RWPE1 (cell line): ENCODE data around the gene RPN2.

Source experiments
- CTCF ChIA-PET: fragments of 350-600 bp; sonication (Branson Sonifier 250); formaldehyde crosslinking; extraction: SDS; loops from one replicate; lab custom pipeline; 2021; lab: Yijun Ruan, JAX
- POLR2A ChIA-PET: fragments of 400-600 bp; formaldehyde crosslinking; extraction: SDS; loops from one replicate; lab custom pipeline; 2020; ENCODE audit warnings: antibody characterized with exemption; ENCODE audit not compliant: low non-redundant PET; lab: Yijun Ruan, JAX
- DNase-seq: peaks from one replicate; pipeline ENCODE4 v3.0.0; 2012; ENCODE audit warnings: low spot score
- H3K27ac ChIP-seq: fragments of 450-650 bp; 2 replicates; pipeline ENCODE4 v1.5.1; 2017
- CTCF ChIP-seq: fragments of 450-650 bp; conservative IDR thresholded peaks from 2 replicates; pipeline ENCODE4 v1.5.1; 2017; ENCODE audit warnings: low read depth, mild to moderate bottlenecking

The RPN2 gene

GRCh38 chr20:37251825-37252477 lies 72.8 kb downstream of the RPN2 start:
- DNase-seq: no peak
- ChIA-PET CTCF (interaction anchor here (0.6 kb wide), 1 partner anchor 1393 kb away, joined by 4 read pairs; no protein-coding TSS in a partner anchor), POLR2A (no interaction called here)
- H3K27ac ChIP-seq: no peak overlapping the region
- no peak for TF ChIP-seq CTCF

- TF ChIP-seq CTCF: no peak
- H3K27ac ChIP-seq: no peak overlapping the region
- POLR2A ChIA-PET: interaction anchor here (0.6 kb wide), 1 partner anchor 18 kb away, joined by 3 read pairs; no protein-coding TSS in a partner anchor
- CTCF ChIA-PET: no interaction called here
- DNase-seq: no peak
These were observed 74.0 kb downstream of the RPN2 start for GRCh38 chr20:37253087-37253486.

DNA sequence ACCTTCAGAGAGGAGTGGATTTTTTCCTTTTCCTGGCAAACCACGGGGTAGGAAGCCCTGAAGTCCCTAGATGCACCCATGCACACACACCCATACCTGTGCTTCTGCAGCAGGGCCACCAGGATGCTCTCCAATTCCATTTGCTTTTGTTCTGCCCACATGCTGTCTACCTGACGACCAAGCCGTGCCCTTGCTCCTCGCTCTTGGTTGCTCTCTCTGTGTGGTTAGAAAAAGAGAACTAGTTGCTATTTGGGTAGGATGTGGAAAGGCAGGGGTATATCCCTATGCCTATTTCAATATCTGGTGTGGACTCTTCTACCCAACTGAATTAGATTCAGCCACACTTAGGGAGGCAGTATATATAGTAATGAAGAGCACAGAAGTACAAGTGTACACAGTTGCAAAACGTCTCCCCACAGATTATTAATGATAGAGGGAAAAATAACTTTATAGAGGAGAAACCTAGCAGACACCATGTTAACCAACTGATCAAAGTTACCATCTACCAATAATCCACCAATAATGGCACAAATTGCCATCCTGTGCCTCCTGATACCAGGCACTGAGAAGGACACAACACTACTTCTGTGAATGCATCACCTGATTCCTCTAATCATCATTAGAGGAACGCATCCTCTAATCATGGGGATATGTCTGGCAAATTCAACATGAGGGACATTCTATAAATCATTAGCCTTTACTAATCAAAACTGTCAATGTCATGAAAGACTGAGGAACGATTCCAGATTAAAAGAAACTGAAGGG lies 75.2 kb downstream of the RPN2 start:
- no peak for TF ChIP-seq CTCF
- DNase-seq: no peak
- no peak overlapping the region for H3K27ac ChIP-seq
- ChIA-PET CTCF (no interaction called here), POLR2A (no interaction called here)

- DNase-seq: no peak
- ChIA-PET CTCF (interaction anchor here (0.5 to 1.2 kb wide), 3 partner anchors 16 to 58 kb away, joined by 3 to 6 read pairs (median 3); no protein-coding TSS in a partner anchor), POLR2A (no interaction called here)
- no peak overlapping the region for H3K27ac ChIP-seq
- TF ChIP-seq CTCF: no peak
These were observed 77.2 kb downstream of the RPN2 start for GRCh38 chr20:37256286-37256685.

DNA sequence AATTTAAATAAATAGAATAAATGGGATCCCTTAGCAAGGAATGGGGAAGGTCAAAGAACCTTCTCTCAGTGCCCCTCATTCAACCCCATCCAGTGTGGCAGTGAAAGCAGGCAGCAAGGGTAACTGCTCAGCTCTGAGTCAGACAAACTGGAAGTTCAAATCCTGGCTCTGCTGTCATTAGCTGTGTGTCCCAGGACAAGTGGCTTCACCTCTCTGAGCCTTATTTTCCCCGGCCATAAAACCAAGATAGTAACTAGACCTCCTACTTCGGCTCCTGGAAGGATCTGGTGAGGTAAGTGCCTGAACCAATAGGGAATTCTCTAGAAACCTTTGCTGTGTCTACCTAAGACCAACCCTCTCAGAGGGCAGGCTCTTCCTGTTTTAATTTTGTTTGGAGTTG lies 78.4 kb downstream of the RPN2 start:
- ChIA-PET POLR2A (no interaction called here), CTCF (no interaction called here)
- TF ChIP-seq CTCF: no peak
- DNase-seq: no peak
- H3K27ac ChIP-seq: no peak overlapping the region

DNA sequence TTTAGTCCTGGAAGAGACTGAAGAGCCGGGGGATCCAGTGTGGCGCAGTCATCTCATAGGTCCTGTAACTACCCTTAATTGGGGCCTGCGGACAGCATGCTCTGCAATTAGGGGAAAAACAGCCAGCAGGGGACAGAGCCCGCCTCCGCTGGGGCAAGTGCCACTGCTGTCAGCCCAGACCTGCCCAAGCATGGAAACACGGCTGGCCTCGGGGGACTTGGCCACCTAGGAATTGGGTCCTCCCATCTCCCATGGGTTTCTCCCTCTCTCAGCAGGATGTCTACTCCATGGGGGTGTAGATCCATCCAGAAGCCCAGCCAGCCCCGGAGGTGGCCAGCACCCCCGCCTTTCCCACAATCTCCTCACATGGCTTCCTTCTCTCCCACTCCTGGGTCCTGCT lies 78.9 kb downstream of the RPN2 start:
- ChIA-PET POLR2A (no interaction called here), CTCF (no interaction called here)
- no peak overlapping the region for H3K27ac ChIP-seq
- no peak for TF ChIP-seq CTCF
- no peak for DNase-seq
